WTC11 (cell line): Measurements from ENCODE around the gene AHSA1. TPM values are rescaled to one million over a fixed set of nuclear protein-coding genes. Genes with fewer than 3 reads are reported as not detected.

Experiments
- ATAC-seq: fragments of 200-7000 bp; cut with Tn5 transposase; 2 replicates; pipeline ENCODE4 v1.10.0; 2021; ENCODE audit warnings: mild to moderate bottlenecking, moderate library complexity
- CTCF ChIA-PET: fragments of 300-600 bp; sonication (Branson Sonifier 250); formaldehyde crosslinking; loops from one replicate; lab custom pipeline; 2021; ENCODE audit warnings: antibody characterized with exemption; lab: Charles Lee
- POLR2A ChIA-PET: fragments of 350-600 bp; sonication (Branson Sonifier 250); formaldehyde crosslinking; loops from one replicate; lab custom pipeline; 2021; ENCODE audit warnings: antibody characterized with exemption; lab: Charles Lee
- DNase-seq: peaks from one replicate; pipeline ENCODE4 v3.0.0; 2021; ENCODE audit warnings: low spot score
- H3K27ac Mint-ChIP-seq: 2 replicates; pipeline ENCODE4 v1.8.0; 2021; ENCODE audit warnings: mixed read lengths
- H3K27me3 Mint-ChIP-seq: 2 replicates; pipeline ENCODE4 v1.8.0; 2021; ENCODE audit warnings: low read depth, mild to moderate bottlenecking, moderate library complexity, mixed read lengths
- H3K36me3 Mint-ChIP-seq: 2 replicates; pipeline ENCODE4 v1.8.0; 2021; ENCODE audit warnings: mixed read lengths
- H3K4me1 Mint-ChIP-seq: 2 replicates; pipeline ENCODE4 v1.8.0; 2022; ENCODE audit warnings: mixed read lengths
- H3K4me3 Mint-ChIP-seq: 2 replicates; pipeline ENCODE4 v1.8.0; 2021; ENCODE audit warnings: mild to moderate bottlenecking, moderate library complexity, mixed read lengths
- H3K9me3 Mint-ChIP-seq: 2 replicates; pipeline ENCODE4 v1.8.0; 2021; ENCODE audit warnings: mixed read lengths
- AFF4 ChIP-seq: sonication (generic); formaldehyde crosslinking; IDR thresholded peaks from 2 replicates; pipeline ENCODE4 v1.8.1; 2023; ENCODE audit warnings: mild to moderate bottlenecking, missing genetic modification reagents, borderline replicate concordance
- ATF1 ChIP-seq: sonication (generic); formaldehyde crosslinking; IDR thresholded peaks from 2 replicates; pipeline ENCODE4 v1.8.1; 2023; ENCODE audit warnings: mild to moderate bottlenecking, moderate library complexity, missing genetic modification reagents
- E2F1 ChIP-seq: sonication (generic); formaldehyde crosslinking; IDR thresholded peaks from 2 replicates; pipeline ENCODE4 v1.8.0; 2022; ENCODE audit warnings: mild to moderate bottlenecking, missing genetic modification reagents
- EMX1 ChIP-seq: fragments of 250-450 bp; sonication (Bioruptor Pico); IDR thresholded peaks from 2 replicates; pipeline ENCODE4 v1.8.0; 2021; ENCODE audit warnings: mild to moderate bottlenecking
- ESRRA ChIP-seq: sonication (generic); formaldehyde crosslinking; IDR thresholded peaks from 2 replicates; pipeline ENCODE4 v1.8.1; 2022; ENCODE audit warnings: mild to moderate bottlenecking, missing genetic modification reagents, borderline replicate concordance
- IRF2 ChIP-seq: sonication (generic); formaldehyde crosslinking; IDR thresholded peaks from 2 replicates; pipeline ENCODE4 v1.8.0; 2022; ENCODE audit warnings: low read depth, missing genetic modification reagents, borderline replicate concordance
- MAX ChIP-seq: sonication (generic); formaldehyde crosslinking; IDR thresholded peaks from 2 replicates; pipeline ENCODE4 v1.8.0; 2022; ENCODE audit warnings: mild to moderate bottlenecking, missing genetic modification reagents
- PRDM15 ChIP-seq: sonication (generic); formaldehyde crosslinking; IDR thresholded peaks from 2 replicates; pipeline ENCODE4 v1.8.0; 2022; ENCODE audit warnings: missing genetic modification reagents
- SMAD3 ChIP-seq: sonication (generic); formaldehyde crosslinking; IDR thresholded peaks from 2 replicates; pipeline ENCODE4 v1.8.0; 2022; ENCODE audit warnings: missing genetic modification reagents, mild to moderate bottlenecking, borderline replicate concordance
- USF2 ChIP-seq: sonication (generic); formaldehyde crosslinking; IDR thresholded peaks from 2 replicates; pipeline ENCODE4 v1.8.1; 2023; ENCODE audit warnings: mild to moderate bottlenecking, missing genetic modification reagents, moderate library complexity
- ZMAT4 ChIP-seq: fragments of 250-450 bp; sonication (Bioruptor Pico); IDR thresholded peaks from 2 replicates; pipeline ENCODE4 v1.9.0; 2021; ENCODE audit warnings: mild to moderate bottlenecking
- total RNA-seq: library from RNA; stranded (reverse); gene quantifications from 3 replicates; pipeline ENCODE4 v1.2.3, GENCODE V29; 2021
- TF ChIP-seq, protein P1 (sequence below): sonication (generic); formaldehyde crosslinking; IDR thresholded peaks from 2 replicates; pipeline ENCODE4 v1.8.1; 2023; ENCODE audit warnings: mild to moderate bottlenecking, moderate library complexity, missing genetic modification reagents
- TF ChIP-seq, protein P2 (sequence below): fragments of 250-450 bp; sonication (Bioruptor Pico); IDR thresholded peaks from 2 replicates; pipeline ENCODE4 v2.1.2; 2022; ENCODE audit warnings: mild to moderate bottlenecking, moderate library complexity
- TF ChIP-seq, protein P3 (sequence below): fragments of 250-450 bp; sonication (Bioruptor Pico); IDR thresholded peaks from 2 replicates; pipeline ENCODE4 v1.9.0; 2021; ENCODE audit warnings: mild to moderate bottlenecking
- TF ChIP-seq, protein P4 (sequence below): sonication (generic); formaldehyde crosslinking; conservative IDR thresholded peaks from 2 replicates; pipeline ENCODE4 v1.8.1; 2022; ENCODE audit warnings: mild to moderate bottlenecking, missing genetic modification reagents

AHSA1 gene
- total RNA-seq, 1 experiment from 2014 or later, result 186 TPM

GRCh38 chr14:77498984-77499527, 41.2 kb downstream of the AHSA1 start:
- CTCF ChIA-PET, result interaction anchor here (1.2 to 3.5 kb wide), 2 partner anchors 21 to 40 kb away, joined by 5 to 14 read pairs; no protein-coding TSS in a partner anchor
- H3K27ac Mint-ChIP-seq, result no peak overlapping the region
- ATAC-seq (peak; percentile 50), DNase-seq (peak; percentile 54)
- peak overlapping the region; percentile 63 for H3K4me3 Mint-ChIP-seq
- H3K36me3 Mint-ChIP-seq, result peaks cover 4% of the 10 kb centered on the region; the same call in 1 of the 2 replicates
- peaks cover 60% of the 10 kb centered on the region for H3K27me3 Mint-ChIP-seq
- H3K4me1 Mint-ChIP-seq, result 0 out of 2 replicates have a peak, but pooled peaks cover 7% of the 10 kb centered on the region
- TF ChIP-seq USF2 (CRISPR knock-in tag), result no peak
- TF ChIP-seq ATF1 (CRISPR knock-in tag), result no peak
- TF ChIP-seq PRDM15 (CRISPR knock-in tag), result no peak
- no peak for TF ChIP-seq ZMAT4 (CRISPR knock-in tag)
- no peak for TF ChIP-seq SMAD3 (CRISPR knock-in tag)
- peak; percentile 9 for TF ChIP-seq MAX
- TF ChIP-seq, protein P1, sequence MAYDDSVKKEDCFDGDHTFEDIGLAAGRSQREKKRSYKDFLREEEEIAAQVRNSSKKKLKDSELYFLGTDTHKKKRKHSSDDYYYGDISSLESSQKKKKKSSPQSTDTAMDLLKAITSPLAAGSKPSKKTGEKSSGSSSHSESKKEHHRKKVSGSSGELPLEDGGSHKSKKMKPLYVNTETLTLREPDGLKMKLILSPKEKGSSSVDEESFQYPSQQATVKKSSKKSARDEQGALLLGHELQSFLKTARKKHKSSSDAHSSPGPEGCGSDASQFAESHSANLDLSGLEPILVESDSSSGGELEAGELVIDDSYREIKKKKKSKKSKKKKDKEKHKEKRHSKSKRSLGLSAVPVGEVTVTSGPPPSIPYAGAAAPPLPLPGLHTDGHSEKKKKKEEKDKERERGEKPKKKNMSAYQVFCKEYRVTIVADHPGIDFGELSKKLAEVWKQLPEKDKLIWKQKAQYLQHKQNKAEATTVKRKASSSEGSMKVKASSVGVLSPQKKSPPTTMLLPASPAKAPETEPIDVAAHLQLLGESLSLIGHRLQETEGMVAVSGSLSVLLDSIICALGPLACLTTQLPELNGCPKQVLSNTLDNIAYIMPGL (CRISPR knock-in tag), result peak; percentile 46; the same call in 1 of the 2 replicates
- H3K9me3 Mint-ChIP-seq, result peaks cover 6% of the 10 kb centered on the region
- POLR2A ChIA-PET, result no interaction called here

- Mint-ChIP-seq H3K36me3 (peaks cover 4% of the 10 kb centered on the region; the same call in 1 of the 2 replicates), H3K4me3 (no peak overlapping the region), H3K9me3 (peaks cover 13% of the 10 kb centered on the region), H3K4me1 (0 out of 2 replicates have a peak, but pooled peaks cover 7% of the 10 kb centered on the region), H3K27ac (no peak overlapping the region), H3K27me3 (peaks cover 38% of the 10 kb centered on the region)
- ChIA-PET POLR2A (no interaction called here), CTCF (no interaction called here)
- ATAC-seq (no peak), DNase-seq (no peak)
- TF ChIP-seq, protein P2, sequence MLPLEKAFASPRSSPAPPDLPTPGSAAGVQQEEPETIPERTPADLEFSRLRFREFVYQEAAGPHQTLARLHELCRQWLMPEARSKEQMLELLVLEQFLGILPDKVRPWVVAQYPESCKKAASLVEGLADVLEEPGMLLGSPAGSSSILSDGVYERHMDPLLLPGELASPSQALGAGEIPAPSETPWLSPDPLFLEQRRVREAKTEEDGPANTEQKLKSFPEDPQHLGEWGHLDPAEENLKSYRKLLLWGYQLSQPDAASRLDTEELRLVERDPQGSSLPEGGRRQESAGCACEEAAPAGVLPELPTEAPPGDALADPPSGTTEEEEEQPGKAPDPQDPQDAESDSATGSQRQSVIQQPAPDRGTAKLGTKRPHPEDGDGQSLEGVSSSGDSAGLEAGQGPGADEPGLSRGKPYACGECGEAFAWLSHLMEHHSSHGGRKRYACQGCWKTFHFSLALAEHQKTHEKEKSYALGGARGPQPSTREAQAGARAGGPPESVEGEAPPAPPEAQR, result no peak
- no peak for TF ChIP-seq IRF2 (CRISPR knock-in tag)
- no peak for TF ChIP-seq E2F1
- TF ChIP-seq AFF4, result no peak
- TF ChIP-seq, protein P3, sequence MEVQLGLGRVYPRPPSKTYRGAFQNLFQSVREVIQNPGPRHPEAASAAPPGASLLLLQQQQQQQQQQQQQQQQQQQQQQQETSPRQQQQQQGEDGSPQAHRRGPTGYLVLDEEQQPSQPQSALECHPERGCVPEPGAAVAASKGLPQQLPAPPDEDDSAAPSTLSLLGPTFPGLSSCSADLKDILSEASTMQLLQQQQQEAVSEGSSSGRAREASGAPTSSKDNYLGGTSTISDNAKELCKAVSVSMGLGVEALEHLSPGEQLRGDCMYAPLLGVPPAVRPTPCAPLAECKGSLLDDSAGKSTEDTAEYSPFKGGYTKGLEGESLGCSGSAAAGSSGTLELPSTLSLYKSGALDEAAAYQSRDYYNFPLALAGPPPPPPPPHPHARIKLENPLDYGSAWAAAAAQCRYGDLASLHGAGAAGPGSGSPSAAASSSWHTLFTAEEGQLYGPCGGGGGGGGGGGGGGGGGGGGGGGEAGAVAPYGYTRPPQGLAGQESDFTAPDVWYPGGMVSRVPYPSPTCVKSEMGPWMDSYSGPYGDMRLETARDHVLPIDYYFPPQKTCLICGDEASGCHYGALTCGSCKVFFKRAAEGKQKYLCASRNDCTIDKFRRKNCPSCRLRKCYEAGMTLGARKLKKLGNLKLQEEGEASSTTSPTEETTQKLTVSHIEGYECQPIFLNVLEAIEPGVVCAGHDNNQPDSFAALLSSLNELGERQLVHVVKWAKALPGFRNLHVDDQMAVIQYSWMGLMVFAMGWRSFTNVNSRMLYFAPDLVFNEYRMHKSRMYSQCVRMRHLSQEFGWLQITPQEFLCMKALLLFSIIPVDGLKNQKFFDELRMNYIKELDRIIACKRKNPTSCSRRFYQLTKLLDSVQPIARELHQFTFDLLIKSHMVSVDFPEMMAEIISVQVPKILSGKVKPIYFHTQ (CRISPR knock-in tag), result no peak
- TF ChIP-seq ESRRA, result no peak
- no peak for TF ChIP-seq EMX1
- TF ChIP-seq, protein P4, sequence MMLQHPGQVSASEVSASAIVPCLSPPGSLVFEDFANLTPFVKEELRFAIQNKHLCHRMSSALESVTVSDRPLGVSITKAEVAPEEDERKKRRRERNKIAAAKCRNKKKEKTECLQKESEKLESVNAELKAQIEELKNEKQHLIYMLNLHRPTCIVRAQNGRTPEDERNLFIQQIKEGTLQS (CRISPR knock-in tag), result no peak
These were observed 44.4 kb downstream of the AHSA1 start for GRCh38 chr14:77502109-77502782.
